NCI-H2107 treated with DMSO at 0.1 percent for 48 hours (cell line): ENCODE measurements around the gene WASF3.
A peak's percentile ranks its signal among the peaks of the same experiment; 100 is the strongest.

Experiments
- DNase-seq: peaks from one replicate; lab custom pipeline; 2025; ENCODE audit not compliant: unreplicated experiment; lab: John Stamatoyannopoulos, UW

The WASF3 gene

GRCh38 chr13:26589226-26589625 lies 31.7 kb downstream of the WASF3 start:
- DNase-seq, result no peak

- DNase-seq, result no peak
Measured at GRCh38 chr13:26589754-26590153, 32.3 kb downstream of the WASF3 start.

GRCh38 chr13:26590379-26590778 lies 32.9 kb downstream of the WASF3 start:
- no peak for DNase-seq

GRCh38 chr13:26590951-26591350 lies 33.5 kb downstream of the WASF3 start:
- no peak for DNase-seq

- no peak for DNase-seq
Measured at GRCh38 chr13:26591672-26592071, 34.2 kb downstream of the WASF3 start.

- no peak for DNase-seq
Measured at GRCh38 chr13:26593661-26594060, 36.2 kb downstream of the WASF3 start.

GRCh38 chr13:26594363-26594762 lies 36.9 kb downstream of the WASF3 start:
- DNase-seq, result no peak

- DNase-seq, result no peak
Measured at GRCh38 chr13:26596458-26596857, 39.0 kb downstream of the WASF3 start.

- no peak for DNase-seq
Measured at GRCh38 chr13:26599403-26599802, 41.9 kb downstream of the WASF3 start.

GRCh38 chr13:26599860-26600259 lies 42.4 kb downstream of the WASF3 start:
- peak; percentile 64 for DNase-seq

- no peak for DNase-seq
Measured at GRCh38 chr13:26600343-26600742, 42.9 kb downstream of the WASF3 start.

GRCh38 chr13:26601669-26602068 lies 44.2 kb downstream of the WASF3 start:
- DNase-seq, result no peak

- no peak for DNase-seq
Measured at GRCh38 chr13:26602783-26603182, 45.3 kb downstream of the WASF3 start.

- DNase-seq, result no peak
Measured at GRCh38 chr13:26604784-26605545, 47.5 kb downstream of the WASF3 start.

GRCh38 chr13:26605845-26606244 lies 48.4 kb downstream of the WASF3 start:
- DNase-seq, result no peak

GRCh38 chr13:26606631-26607030 lies 49.1 kb downstream of the WASF3 start:
- no peak for DNase-seq

- no peak for DNase-seq
Measured at GRCh38 chr13:26614721-26615120, 57.2 kb downstream of the WASF3 start.

- no peak for DNase-seq
Measured at GRCh38 chr13:26616126-26616525, 58.6 kb downstream of the WASF3 start.

GRCh38 chr13:26618726-26619125 lies 61.2 kb downstream of the WASF3 start:
- no peak for DNase-seq

GRCh38 chr13:26619358-26619757 lies 61.9 kb downstream of the WASF3 start:
- no peak for DNase-seq

GRCh38 chr13:26621731-26622401 lies 64.4 kb downstream of the WASF3 start:
- DNase-seq, result no peak

GRCh38 chr13:26623125-26623524 lies 65.6 kb downstream of the WASF3 start:
- DNase-seq, result peak; percentile 16

- no peak for DNase-seq
Measured at GRCh38 chr13:26624572-26624971, 67.1 kb downstream of the WASF3 start.
